ENCODE data around the gene NINJ2. TPM values are rescaled to one million over a fixed set of nuclear protein-coding genes. Genes with fewer than 3 reads are reported as not detected.

NINJ2 gene
- 28.2 TPM for total RNA-seq (2013)
- 10 to 100 TPM; 32.9 to 92.7 (median 73.7) TPM for polyA plus RNA-seq
- polyA minus RNA-seq: 18.1 and 26.3 TPM in 2 replicates
- total RNA-seq: 0.34 to 7.5 (median 4.7) reads per million in 11 experiments

- intact Hi-C loops (cut with micrococcal nuclease): no loop called here
- peak within 1 kb of the TSS; percentile 64 to 92 (median 87) for H3K27ac Mint-ChIP-seq
- no peak for TF ChIP-seq CTCF (IDR thresholded peaks at IDR 0.05)
These were observed at the start of gene NINJ2 for GRCh38 chr12:663293-663871. Gene NINJ2, minus strand, starts transcription at chr12:663445. Its CDS starts 85 bp downstream, at chr12:663360.

GRCh38 chr12:712172-712863 lies 49.1 kb upstream of the NINJ2 start:
- no peak overlapping the region for H3K27ac Mint-ChIP-seq
- 35% methylated on average over 3 of the region's 8 CpGs for WGBS (ENCODE audit: insufficient coverage)
- H3K9me3 ChIP-seq (replicated peaks in 1 of 2; ENCODE audit: control insufficient read depth in 1 of 2, insufficient read depth in 1 of 2, low read length in 2 of 2): no peaks in the 10 kb centered on the region
- H3K4me1 Mint-ChIP-seq: no peaks in the 10 kb centered on the region
- H3K27me3 ChIP-seq (ENCODE audit: control insufficient read depth in 2 of 2, insufficient read depth in 2 of 2, low read length in 2 of 2): no peaks in the 10 kb centered on the region
- H2AFZ ChIP-seq (ENCODE audit: insufficient read depth, low read depth, low read length, poor library complexity, severe bottlenecking): no peak overlapping the region
- TF ChIP-seq CTCF (IDR thresholded peaks at IDR 0.05): no peak
- intact Hi-C loops (cut with micrococcal nuclease): no loop called here
- peaks cover 1 to 4% (median 2%) of the 10 kb centered on the region in 3 donors for H3K27me3 Mint-ChIP-seq (ENCODE audit: low read depth in 3 of 3)
- no peak for DNase-seq
- H3K36me3 ChIP-seq (replicated peaks in 1 of 2; ENCODE audit: control insufficient read depth in 1 of 2, insufficient read depth in 2 of 2, low read length in 2 of 2): no peaks in the 10 kb centered on the region
- no peaks in the 10 kb centered on the region for H3K79me2 ChIP-seq (ENCODE audit: insufficient read depth, low read length)
- no peak overlapping the region for H3K9ac ChIP-seq (ENCODE audit: insufficient read depth, low read length, poor library complexity, severe bottlenecking)
- H3K4me1 ChIP-seq (ENCODE audit: control insufficient read depth in 1 of 2, insufficient read depth in 2 of 2, low read length in 2 of 2): no peaks in the 10 kb centered on the region
- H3K27ac ChIP-seq (ENCODE audit: low read depth in 1 of 2, low read length in 2 of 2): no peak overlapping the region
- H3K4me3 Mint-ChIP-seq: no peak overlapping the region
- H3K9me3 Mint-ChIP-seq: peaks cover 0 to 4% (median 0%) of the 10 kb centered on the region in 7 donors
- H3K4me2 ChIP-seq (replicated peaks; ENCODE audit: extremely low read depth, low read length, poor library complexity, severe bottlenecking): no peak overlapping the region
- H4K20me1 ChIP-seq (ENCODE audit: insufficient read depth, low read length): no peaks in the 10 kb centered on the region
- no peaks in the 10 kb centered on the region for H3K36me3 Mint-ChIP-seq
- no peak overlapping the region for H3K4me3 ChIP-seq (replicated peaks in 1 of 3; ENCODE audit: low read depth in 2 of 3, low read length in 3 of 3)

More at GRCh38 chr12:663293-663871, at the start of gene NINJ2:
- Histone ChIP-seq H2AFZ (ENCODE audit: insufficient read depth, low read depth, low read length, poor library complexity, severe bottlenecking) (peak within 1 kb of the TSS; percentile 88), H4K20me1 (ENCODE audit: insufficient read depth, low read length) (no peaks in the 10 kb centered on the region), H3K27ac (ENCODE audit: low read depth in 1 of 2, low read length in 2 of 2) (peak within 1 kb of the TSS; percentile 33 to 84), H3K79me2 (ENCODE audit: insufficient read depth, low read length) (no peaks in the 10 kb centered on the region), H3K9me3 (replicated peaks in 1 of 2; ENCODE audit: control insufficient read depth in 1 of 2, insufficient read depth in 1 of 2, low read length in 2 of 2) (no peaks in the 10 kb centered on the region), H3K4me1 (ENCODE audit: control insufficient read depth in 1 of 2, insufficient read depth in 2 of 2, low read length in 2 of 2) (peaks cover 25 to 30% of the 10 kb centered on the region in 2 donors), H3K27me3 (ENCODE audit: control insufficient read depth in 2 of 2, insufficient read depth in 2 of 2, low read length in 2 of 2) (no peaks in the 10 kb centered on the region), H3K4me3 (replicated peaks in 1 of 3; ENCODE audit: low read depth in 2 of 3, low read length in 3 of 3) (peak within 1 kb of the TSS in 1 of 3 experiments; percentile 71), H3K9ac (ENCODE audit: insufficient read depth, low read length, poor library complexity, severe bottlenecking) (peak within 1 kb of the TSS; percentile 41), H3K36me3 (replicated peaks in 1 of 2; ENCODE audit: control insufficient read depth in 1 of 2, insufficient read depth in 2 of 2, low read length in 2 of 2) (no peaks in the 10 kb centered on the region), H3K4me2 (replicated peaks; ENCODE audit: extremely low read depth, low read length, poor library complexity, severe bottlenecking) (peak within 1 kb of the TSS; percentile 67)
- peaks cover 40% of the 10 kb centered on the region for H3K4me1 Mint-ChIP-seq
- H3K36me3 Mint-ChIP-seq: no peaks in the 10 kb centered on the region
- H3K4me3 Mint-ChIP-seq: peak within 1 kb of the TSS; percentile 42 to 69
- WGBS (ENCODE audit: insufficient coverage): 79% methylated on average over 13 of the region's 17 CpGs
- H3K27me3 Mint-ChIP-seq (ENCODE audit: low read depth in 3 of 3): peaks cover 0 to 2% (median 0%) of the 10 kb centered on the region in 3 donors
- H3K9me3 Mint-ChIP-seq: peaks cover 0 to 2% (median 0%) of the 10 kb centered on the region in 7 donors
- DNase-seq: no peak
